AG04449 (cell line): ENCODE data around the gene PRLR.
"Not testable (repeated sequence)": the region's sequence is repeated elsewhere in the genome, so short reads cannot be mapped to it uniquely, and the experiment has no call there.

Experiments
- CTCF ChIA-PET: fragments of 350-600 bp; formaldehyde crosslinking; extraction: SDS; loops from one replicate; lab custom pipeline; 2021; ENCODE audit warnings: antibody characterized with exemption; lab: Yijun Ruan, JAX
- POLR2A ChIA-PET: fragments of 400-600, 350-600 bp; formaldehyde crosslinking; extraction: SDS; loops from one replicate; lab custom pipeline; 2020; ENCODE audit warnings: antibody characterized with exemption, inconsistent platforms; lab: Yijun Ruan, JAX
- DNase-seq: peaks from one replicate; pipeline ENCODE4 v3.0.0-alpha.2; 2010; ENCODE audit warnings: low read depth, low spot score
- H3K4me3 ChIP-seq: 2 replicates; pipeline ENCODE4 v1.5.1; 2011; ENCODE audit warnings: low read depth, mild to moderate bottlenecking, control low read depth, low read length
- TF ChIP-seq, protein P1 (sequence below): IDR thresholded peaks from one replicate; pipeline ENCODE4 v1.5.1; 2011; ENCODE audit warnings: mild to moderate bottlenecking, moderate library complexity, low read length, control low read depth, inconsistent platforms; ENCODE audit not compliant: insufficient read depth; ENCODE audit errors: missing control alignments

Gene PRLR

DNA sequence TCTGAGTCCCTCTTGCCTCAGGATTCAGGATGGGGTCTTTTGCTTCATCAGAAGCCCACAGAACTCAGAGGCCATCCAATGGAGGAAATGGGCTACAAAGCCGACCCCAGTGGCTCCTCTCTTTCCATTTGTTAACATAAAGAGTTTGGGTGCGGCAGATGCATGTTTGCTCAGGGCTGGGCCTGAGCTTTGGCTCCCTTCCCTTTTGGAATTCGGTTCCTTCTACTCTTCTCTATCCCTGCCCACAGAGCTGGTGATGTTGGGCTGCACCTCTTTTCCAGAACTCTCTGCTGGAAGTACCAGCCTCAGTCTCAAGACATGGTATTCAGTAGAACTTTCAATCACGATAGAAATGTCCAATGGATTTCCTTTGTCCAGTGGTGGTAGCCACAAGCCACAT lies 115.6 kb downstream of the PRLR start:
- DNase-seq = no peak
- TF ChIP-seq, protein P1, sequence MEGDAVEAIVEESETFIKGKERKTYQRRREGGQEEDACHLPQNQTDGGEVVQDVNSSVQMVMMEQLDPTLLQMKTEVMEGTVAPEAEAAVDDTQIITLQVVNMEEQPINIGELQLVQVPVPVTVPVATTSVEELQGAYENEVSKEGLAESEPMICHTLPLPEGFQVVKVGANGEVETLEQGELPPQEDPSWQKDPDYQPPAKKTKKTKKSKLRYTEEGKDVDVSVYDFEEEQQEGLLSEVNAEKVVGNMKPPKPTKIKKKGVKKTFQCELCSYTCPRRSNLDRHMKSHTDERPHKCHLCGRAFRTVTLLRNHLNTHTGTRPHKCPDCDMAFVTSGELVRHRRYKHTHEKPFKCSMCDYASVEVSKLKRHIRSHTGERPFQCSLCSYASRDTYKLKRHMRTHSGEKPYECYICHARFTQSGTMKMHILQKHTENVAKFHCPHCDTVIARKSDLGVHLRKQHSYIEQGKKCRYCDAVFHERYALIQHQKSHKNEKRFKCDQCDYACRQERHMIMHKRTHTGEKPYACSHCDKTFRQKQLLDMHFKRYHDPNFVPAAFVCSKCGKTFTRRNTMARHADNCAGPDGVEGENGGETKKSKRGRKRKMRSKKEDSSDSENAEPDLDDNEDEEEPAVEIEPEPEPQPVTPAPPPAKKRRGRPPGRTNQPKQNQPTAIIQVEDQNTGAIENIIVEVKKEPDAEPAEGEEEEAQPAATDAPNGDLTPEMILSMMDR = no peak
- ChIA-PET POLR2A (no interaction called here), CTCF (no interaction called here)
- no peak overlapping the region for H3K4me3 ChIP-seq

DNA sequence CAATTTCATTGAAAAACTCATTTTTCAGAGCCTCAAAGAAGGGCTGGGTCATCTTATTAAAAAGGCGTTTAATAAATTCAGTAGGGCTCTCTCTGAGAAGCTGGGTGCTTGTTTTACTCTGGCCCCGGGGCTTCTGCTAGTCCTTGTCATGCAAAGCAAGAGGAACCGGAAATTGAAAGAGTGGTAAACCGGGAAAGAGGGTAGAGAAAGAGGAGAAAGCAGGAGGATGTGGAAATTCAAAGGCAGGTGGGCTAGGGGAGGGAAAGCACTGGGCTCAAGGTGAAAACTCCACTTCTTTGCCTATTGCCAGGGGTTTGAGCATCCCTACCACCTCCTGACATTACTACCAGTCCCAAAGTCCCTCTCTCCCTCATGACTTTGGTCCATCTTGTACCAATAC lies 118.0 kb downstream of the PRLR start:
- CTCF ChIA-PET = interaction anchor here (1.7 kb wide), 1 partner anchor 71 kb away, joined by 4 read pairs; no protein-coding TSS in a partner anchor
- DNase-seq = no peak
- POLR2A ChIA-PET = no interaction called here
- TF ChIP-seq, protein P1 = no peak
- no peak overlapping the region for H3K4me3 ChIP-seq

- DNase-seq, CTCF ChIA-PET, H3K4me3 ChIP-seq, POLR2A ChIA-PET: not testable (repeated sequence)
These were observed 125.7 kb downstream of the PRLR start for GRCh38 chr5:35104550-35104949.

GRCh38 chr5:35103637-35104299 lies 126.5 kb downstream of the PRLR start:
- DNase-seq = no peak
- TF ChIP-seq, protein P1 = no peak
- H3K4me3 ChIP-seq = no peak overlapping the region
- POLR2A ChIA-PET = no interaction called here
- CTCF ChIA-PET = no interaction called here

DNA sequence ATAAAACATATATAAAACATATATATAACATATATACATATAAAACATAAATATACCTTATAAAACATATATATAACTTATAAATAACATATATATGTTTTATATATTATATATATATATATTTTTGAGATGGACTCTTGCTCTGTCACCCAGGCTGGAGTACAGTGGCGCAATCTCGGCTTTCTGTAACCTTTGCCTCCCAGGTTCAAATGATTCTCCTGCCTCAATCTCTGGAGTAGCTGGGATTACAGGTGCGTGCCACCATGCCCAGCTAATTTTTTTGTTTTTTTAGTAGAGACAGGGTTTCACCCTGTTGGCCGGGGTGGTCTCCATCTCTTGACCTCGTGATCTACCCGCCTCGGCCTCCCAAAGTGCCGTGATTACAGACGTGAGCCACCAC lies 128.6 kb downstream of the PRLR start:
- CTCF ChIA-PET, H3K4me3 ChIP-seq, DNase-seq, POLR2A ChIA-PET: not testable (repeated sequence)

GRCh38 chr5:35101016-35101415 lies 129.3 kb downstream of the PRLR start:
- H3K4me3 ChIP-seq = no peak overlapping the region
- CTCF ChIA-PET = no interaction called here
- TF ChIP-seq, protein P1 = no peak
- no peak for DNase-seq
- POLR2A ChIA-PET = no interaction called here

GRCh38 chr5:35098214-35098613 lies 132.1 kb downstream of the PRLR start:
- TF ChIP-seq, protein P1 = no peak
- ChIA-PET CTCF (interaction anchor here (1.0 to 4.3 kb wide), 3 partner anchors 8 to 84 kb away, joined by 3 to 18 read pairs (median 10); no protein-coding TSS in a partner anchor), POLR2A (no interaction called here)
- no peak for DNase-seq
- no peak overlapping the region for H3K4me3 ChIP-seq
